Activated B cell treated with CpG ODN at 0.5 μM for 24 hours (primary cell): ENCODE data around the gene CD96. TPM values are rescaled to one million over a fixed set of nuclear protein-coding genes. Genes with fewer than 3 reads are reported as not detected.

Experiments
- ATAC-seq: fragments of 200-7000 bp; cut with Tn5 transposase; one replicate; pipeline ENCODE4 v1.10.0; 2021; ENCODE audit warnings: low read depth, mild to moderate bottlenecking, moderate library complexity
- CTCF ChIA-PET: fragments of 350-600 bp; sonication (Branson Sonifier 250); formaldehyde crosslinking; loops from one replicate; lab custom pipeline; 2021; ENCODE audit warnings: antibody characterized with exemption; lab: Charles Lee
- POLR2A ChIA-PET: fragments of 350-600 bp; sonication (Branson Sonifier 250); formaldehyde crosslinking; loops from one replicate; lab custom pipeline; 2021; ENCODE audit warnings: antibody characterized with exemption; lab: Charles Lee
- DNase-seq: peaks from one replicate; pipeline ENCODE4 v3.0.0; 2022
- H3K27ac Mint-ChIP-seq: one replicate; pipeline ENCODE4 v1.8.0; 2020; ENCODE audit warnings: mixed read lengths
- H3K27me3 Mint-ChIP-seq: one replicate; pipeline ENCODE4 v1.8.0; 2021; ENCODE audit warnings: mixed read lengths
- H3K36me3 Mint-ChIP-seq: one replicate; pipeline ENCODE4 v1.8.0; 2021; ENCODE audit warnings: low read depth, mixed read lengths
- H3K4me1 Mint-ChIP-seq: one replicate; pipeline ENCODE4 v1.8.0; 2021; ENCODE audit warnings: mixed read lengths
- H3K4me3 Mint-ChIP-seq: one replicate; pipeline ENCODE4 v1.8.0; 2020; ENCODE audit warnings: mild to moderate bottlenecking, mixed read lengths
- H3K9me3 Mint-ChIP-seq: one replicate; pipeline ENCODE4 v1.8.0; 2020; ENCODE audit warnings: mixed read lengths
- CTCF ChIP-seq: fragments of 200-600 bp; IDR thresholded peaks from one replicate; pipeline ENCODE4 v1.8.0; 2022; ENCODE audit warnings: antibody characterized with exemption, mild to moderate bottlenecking
- intact Hi-C: fragments of 100-400 bp; cut with micrococcal nuclease; formaldehyde crosslinking; loops from one replicate; pipeline ENCODE4 v1.15.1; 2024
- total RNA-seq: library from RNA; stranded (reverse); gene quantifications from 2 replicates; pipeline ENCODE4 v1.2.3, GENCODE V29; 2022

CD96 gene
- total RNA-seq, 1 donor from 2014 or later: 34.3 TPM

- Mint-ChIP-seq H3K27me3 (no peaks in the 10 kb centered on the region), H3K27ac (peak overlapping the region; percentile 88), H3K9me3 (no peaks in the 10 kb centered on the region), H3K4me3 (peak overlapping the region; percentile 4), H3K36me3 (peaks cover 22% of the 10 kb centered on the region), H3K4me1 (peaks cover 42% of the 10 kb centered on the region)
- CTCF ChIA-PET: interaction anchor here (0.9 to 1.6 kb wide), 2 partner anchors 12 to 26 kb away, joined by 3 to 6 read pairs; no protein-coding TSS in a partner anchor
- ATAC-seq (peak; percentile 45), DNase-seq (no peak)
- POLR2A ChIA-PET: interaction anchor here (1.0 to 4.1 kb wide), 3 partner anchors 10 to 56 kb away, joined by 3 to 25 read pairs (median 5); partner anchors contain the start of gene ZBED2
- TF ChIP-seq CTCF: no peak
- intact Hi-C loops: no loop called here
Measured at GRCh38 chr3:111604119-111604518, 62.1 kb downstream of the CD96 start.

DNA sequence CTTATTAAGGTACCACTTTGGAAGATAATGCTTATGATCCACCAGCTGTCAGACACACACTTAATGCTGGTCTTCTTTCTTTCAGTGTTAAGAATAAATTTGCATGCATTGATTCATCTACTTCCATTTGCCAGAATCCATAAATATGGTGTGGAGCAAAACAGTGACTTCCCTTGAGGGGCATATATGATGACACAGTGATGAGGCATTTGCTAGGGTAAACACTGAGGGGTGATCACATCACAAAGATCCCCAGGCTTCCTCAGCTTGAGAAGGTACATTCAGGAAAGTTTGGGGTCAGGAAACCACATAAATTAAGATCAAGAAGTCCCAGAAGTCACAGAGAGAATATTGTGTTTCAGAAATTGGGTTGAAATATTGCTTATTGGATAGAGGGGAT is 63.0 kb downstream of the CD96 start:
- POLR2A ChIA-PET: interaction anchor here (4.1 kb wide), 1 partner anchor 11 kb away, joined by 25 read pairs; the partner anchor contains the start of gene ZBED2
- DNase-seq: no peak

GRCh38 chr3:111605493-111605892 is 63.5 kb downstream of the CD96 start:
- no peak for DNase-seq
- H3K4me3 Mint-ChIP-seq: no peak overlapping the region
- no peak for TF ChIP-seq CTCF
- no peaks in the 10 kb centered on the region for H3K9me3 Mint-ChIP-seq
- peaks cover 18% of the 10 kb centered on the region for H3K36me3 Mint-ChIP-seq
- intact Hi-C loops: no loop called here
- H3K27me3 Mint-ChIP-seq: no peaks in the 10 kb centered on the region
- H3K4me1 Mint-ChIP-seq: peaks cover 55% of the 10 kb centered on the region
- no peak for ATAC-seq
- no peak overlapping the region for H3K27ac Mint-ChIP-seq
- ChIA-PET POLR2A (interaction anchor here (4.1 kb wide), 1 partner anchor 11 kb away, joined by 25 read pairs; the partner anchor contains the start of gene ZBED2), CTCF (no interaction called here)

More for the DNA sequence above, 63.0 kb downstream of the CD96 start:
- H3K4me1 Mint-ChIP-seq: peaks cover 50% of the 10 kb centered on the region
- CTCF ChIA-PET: no interaction called here
- ATAC-seq: no peak
- intact Hi-C loops: no loop called here
- no peak overlapping the region for H3K4me3 Mint-ChIP-seq
- H3K36me3 Mint-ChIP-seq: peaks cover 18% of the 10 kb centered on the region
- no peak for TF ChIP-seq CTCF
- no peaks in the 10 kb centered on the region for H3K27me3 Mint-ChIP-seq
- no peak overlapping the region for H3K27ac Mint-ChIP-seq
- no peaks in the 10 kb centered on the region for H3K9me3 Mint-ChIP-seq

- H3K4me3 Mint-ChIP-seq: no peak overlapping the region
- peaks cover 18% of the 10 kb centered on the region for H3K36me3 Mint-ChIP-seq
- CTCF ChIA-PET: interaction anchor here (1.1 kb wide), 1 partner anchor 29 kb away, joined by 4 read pairs; no protein-coding TSS in a partner anchor
- ATAC-seq: no peak
- POLR2A ChIA-PET: interaction anchor here (0.6 kb wide), 1 partner anchor 12 kb away, joined by 3 read pairs; the partner anchor contains the start of gene ZBED2
- H3K27me3 Mint-ChIP-seq: no peaks in the 10 kb centered on the region
- no peak overlapping the region for H3K27ac Mint-ChIP-seq
- no peak for TF ChIP-seq CTCF
- intact Hi-C loops: no loop called here
- no peaks in the 10 kb centered on the region for H3K9me3 Mint-ChIP-seq
- DNase-seq: no peak
- peaks cover 67% of the 10 kb centered on the region for H3K4me1 Mint-ChIP-seq
Measured at GRCh38 chr3:111607240-111607920, 65.4 kb downstream of the CD96 start.

GRCh38 chr3:111608383-111608782 is 66.4 kb downstream of the CD96 start:
- CTCF ChIA-PET: interaction anchor here (0.7 kb wide), 1 partner anchor 8 kb away, joined by 3 read pairs; no protein-coding TSS in a partner anchor
- Mint-ChIP-seq H3K9me3 (no peaks in the 10 kb centered on the region), H3K27ac (peak overlapping the region; percentile 25), H3K36me3 (peaks cover 25% of the 10 kb centered on the region), H3K4me1 (peaks cover 58% of the 10 kb centered on the region), H3K27me3 (no peaks in the 10 kb centered on the region), H3K4me3 (no peak overlapping the region)
- DNase-seq: no peak
- POLR2A ChIA-PET: no interaction called here
- ATAC-seq: no peak
- TF ChIP-seq CTCF: no peak
- intact Hi-C loops: no loop called here
